ENCODE data around the gene MRTFA.

Gene MRTFA

DNA sequence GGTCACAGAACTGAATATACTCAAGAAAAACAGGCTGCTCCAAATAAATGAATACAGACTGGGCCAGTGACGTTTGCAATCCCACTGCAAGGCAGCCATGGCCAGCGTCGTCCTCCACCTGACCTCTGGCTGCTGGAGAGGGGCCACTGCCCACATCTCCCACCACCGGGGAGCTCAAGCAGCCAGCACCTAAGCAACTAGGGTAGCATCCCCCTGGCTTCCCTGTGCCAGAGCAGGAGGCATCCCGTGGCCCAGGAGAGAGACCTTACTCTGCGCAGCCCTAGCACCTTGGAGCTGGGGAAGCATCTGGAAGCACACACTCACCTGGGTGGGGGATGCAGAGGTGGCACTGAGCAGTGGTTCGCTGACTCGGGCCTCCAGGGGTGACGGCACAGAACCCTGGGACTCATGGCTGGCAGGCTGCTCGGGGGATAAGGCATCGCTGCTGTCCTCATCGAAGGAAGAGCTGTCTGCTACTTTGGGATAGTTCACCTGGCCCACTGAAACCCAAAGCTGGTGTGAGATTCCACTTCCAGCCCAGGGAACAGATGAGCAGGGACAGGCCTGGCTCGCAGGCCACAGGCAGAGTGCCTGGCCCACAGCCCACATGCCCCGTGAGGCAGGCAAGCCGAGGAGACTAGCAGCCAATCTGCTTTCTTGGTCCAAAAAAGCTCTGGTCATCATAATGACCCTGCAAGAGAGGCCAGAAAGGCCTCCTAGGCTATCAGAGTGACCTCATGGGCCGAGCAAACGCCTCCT lies 212.5 kb downstream of the MRTFA start:
- no peak overlapping the region for H3K4me3 Mint-ChIP-seq
- peaks cover 45% of the 10 kb centered on the region for H3K36me3 Mint-ChIP-seq (ENCODE audit: low read depth)
- H3K4me1 Mint-ChIP-seq (ENCODE audit: low read depth): peaks cover 12% of the 10 kb centered on the region
- no peaks in the 10 kb centered on the region for H3K27me3 Mint-ChIP-seq (ENCODE audit: low read depth)
- no peak overlapping the region for H3K27ac Mint-ChIP-seq
- no peaks in the 10 kb centered on the region for H3K9me3 Mint-ChIP-seq

GRCh38 chr22:40423310-40423688 lies 213.2 kb downstream of the MRTFA start:
- Mint-ChIP-seq H3K4me1 (ENCODE audit: low read depth) (peaks cover 12% of the 10 kb centered on the region), H3K36me3 (ENCODE audit: low read depth) (peaks cover 38% of the 10 kb centered on the region), H3K27me3 (ENCODE audit: low read depth) (no peaks in the 10 kb centered on the region), H3K9me3 (no peaks in the 10 kb centered on the region), H3K27ac (peak overlapping the region; percentile 6), H3K4me3 (no peak overlapping the region)

- H3K4me3 Mint-ChIP-seq: no peak overlapping the region
- no peaks in the 10 kb centered on the region for H3K27me3 Mint-ChIP-seq (ENCODE audit: low read depth)
- H3K9me3 Mint-ChIP-seq: no peaks in the 10 kb centered on the region
- peak overlapping the region; percentile 66 for H3K27ac Mint-ChIP-seq
- peaks cover 12% of the 10 kb centered on the region for H3K4me1 Mint-ChIP-seq (ENCODE audit: low read depth)
- peaks cover 38% of the 10 kb centered on the region for H3K36me3 Mint-ChIP-seq (ENCODE audit: low read depth)
Measured at GRCh38 chr22:40422558-40423309, 213.8 kb downstream of the MRTFA start.

DNA sequence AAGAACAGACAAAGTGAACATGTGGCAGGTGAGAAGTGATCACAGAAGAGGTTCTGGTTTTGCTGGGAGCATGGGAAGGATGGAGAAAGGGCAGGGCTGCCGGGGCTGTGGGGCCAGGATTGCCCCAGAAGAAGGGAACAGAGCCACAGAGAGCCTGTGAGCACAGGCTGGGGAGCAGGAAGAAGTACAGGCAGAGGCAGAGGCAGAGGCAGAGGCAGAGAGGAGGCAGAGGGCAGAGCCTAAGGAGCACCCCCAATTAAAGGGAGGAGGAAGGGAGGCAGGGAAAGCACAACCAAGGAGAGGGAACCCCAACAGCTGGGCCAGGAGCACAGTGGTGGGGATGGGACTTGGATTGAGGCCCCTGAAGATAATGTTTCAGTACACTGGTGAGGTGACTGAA lies 214.6 kb downstream of the MRTFA start:
- Mint-ChIP-seq H3K27me3 (ENCODE audit: low read depth) (no peaks in the 10 kb centered on the region), H3K27ac (peak overlapping the region; percentile 66), H3K4me3 (no peak overlapping the region), H3K4me1 (ENCODE audit: low read depth) (peaks cover 12% of the 10 kb centered on the region), H3K36me3 (ENCODE audit: low read depth) (peaks cover 31% of the 10 kb centered on the region), H3K9me3 (no peaks in the 10 kb centered on the region)

DNA sequence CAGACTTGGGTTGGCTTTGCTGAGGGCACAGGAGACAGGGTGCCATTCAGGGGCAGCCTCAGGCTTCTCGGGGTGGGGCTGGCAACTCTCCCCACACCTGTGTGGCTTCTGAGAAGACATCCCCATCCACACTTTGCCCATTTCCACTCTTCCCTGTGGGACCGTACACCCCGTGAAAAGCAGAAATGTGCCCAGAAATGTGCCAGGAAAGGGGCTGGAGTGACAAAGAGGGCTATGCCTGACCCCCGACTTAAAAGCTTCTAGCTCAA lies 215.5 kb downstream of the MRTFA start:
- H3K36me3 Mint-ChIP-seq (ENCODE audit: low read depth): peaks cover 29% of the 10 kb centered on the region
- no peaks in the 10 kb centered on the region for H3K9me3 Mint-ChIP-seq
- H3K4me1 Mint-ChIP-seq (ENCODE audit: low read depth): peaks cover 18% of the 10 kb centered on the region

GRCh38 chr22:40420341-40421081 lies 216.0 kb downstream of the MRTFA start:
- Mint-ChIP-seq H3K36me3 (ENCODE audit: low read depth) (peaks cover 34% of the 10 kb centered on the region), H3K27me3 (ENCODE audit: low read depth) (no peaks in the 10 kb centered on the region), H3K9me3 (no peaks in the 10 kb centered on the region), H3K4me3 (no peak overlapping the region), H3K27ac (no peak overlapping the region), H3K4me1 (ENCODE audit: low read depth) (peaks cover 23% of the 10 kb centered on the region)

More for the DNA sequence above, 215.5 kb downstream of the MRTFA start:
- Mint-ChIP-seq H3K27ac (no peak overlapping the region), H3K4me3 (no peak overlapping the region), H3K27me3 (ENCODE audit: low read depth) (no peaks in the 10 kb centered on the region)

- H3K27ac Mint-ChIP-seq: peak overlapping the region; percentile 20
- H3K27me3 Mint-ChIP-seq (ENCODE audit: low read depth): no peaks in the 10 kb centered on the region
- no peaks in the 10 kb centered on the region for H3K9me3 Mint-ChIP-seq
- peaks cover 38% of the 10 kb centered on the region for H3K36me3 Mint-ChIP-seq (ENCODE audit: low read depth)
- H3K4me3 Mint-ChIP-seq: no peak overlapping the region
- peaks cover 26% of the 10 kb centered on the region for H3K4me1 Mint-ChIP-seq (ENCODE audit: low read depth)
Measured at GRCh38 chr22:40419718-40420117, 216.8 kb downstream of the MRTFA start.

- no peaks in the 10 kb centered on the region for H3K27me3 Mint-ChIP-seq (ENCODE audit: low read depth)
- H3K27ac Mint-ChIP-seq: no peak overlapping the region
- no peaks in the 10 kb centered on the region for H3K9me3 Mint-ChIP-seq
- peaks cover 26% of the 10 kb centered on the region for H3K4me1 Mint-ChIP-seq (ENCODE audit: low read depth)
- H3K36me3 Mint-ChIP-seq (ENCODE audit: low read depth): peaks cover 39% of the 10 kb centered on the region
- no peak overlapping the region for H3K4me3 Mint-ChIP-seq
Measured at GRCh38 chr22:40418366-40419201, 217.9 kb downstream of the MRTFA start.

DNA sequence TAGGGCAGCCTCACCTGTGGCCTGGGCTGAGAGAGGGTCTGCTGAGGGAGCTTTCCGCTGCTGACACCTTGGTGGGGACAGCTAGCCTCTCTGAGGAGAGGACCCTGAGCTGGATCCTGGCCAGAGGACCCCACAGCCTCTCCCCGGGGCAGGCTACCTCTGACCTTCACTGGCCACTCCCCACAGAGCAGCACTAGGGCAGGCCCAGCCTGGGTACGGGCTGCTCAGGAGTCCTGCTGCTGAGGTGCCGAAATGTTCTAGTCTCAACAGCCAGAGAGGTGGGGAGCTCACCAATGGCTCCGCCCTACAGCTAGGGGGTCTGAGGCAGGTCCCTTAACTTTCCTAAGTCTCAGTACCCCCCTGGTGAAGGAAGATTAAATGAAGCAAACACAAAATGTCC lies 218.6 kb downstream of the MRTFA start:
- Mint-ChIP-seq H3K9me3 (no peaks in the 10 kb centered on the region), H3K4me3 (no peak overlapping the region), H3K4me1 (ENCODE audit: low read depth) (peaks cover 24% of the 10 kb centered on the region), H3K27ac (no peak overlapping the region), H3K27me3 (ENCODE audit: low read depth) (no peaks in the 10 kb centered on the region), H3K36me3 (ENCODE audit: low read depth) (peaks cover 35% of the 10 kb centered on the region)

DNA sequence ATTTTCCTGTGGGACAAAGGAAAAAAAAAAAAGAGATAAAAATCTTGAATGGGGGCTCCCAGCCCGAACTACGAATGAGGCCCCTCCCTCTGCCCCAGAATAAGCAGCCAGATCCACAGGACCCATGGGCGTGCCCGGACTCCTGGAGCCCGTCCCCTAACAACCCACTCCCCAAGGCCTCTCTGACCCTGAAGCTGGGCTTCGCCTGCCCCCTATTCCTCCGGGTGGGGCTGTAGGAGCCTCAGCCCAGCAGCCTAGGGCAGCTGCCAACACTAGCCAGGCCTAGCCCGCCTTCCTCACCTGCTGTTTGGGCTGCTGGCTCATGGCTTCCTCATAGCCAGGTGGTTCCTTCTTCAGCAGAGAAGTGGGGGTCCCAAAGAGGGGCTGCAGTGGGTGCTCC lies 219.5 kb downstream of the MRTFA start:
- no peaks in the 10 kb centered on the region for H3K27me3 Mint-ChIP-seq (ENCODE audit: low read depth)
- peaks cover 21% of the 10 kb centered on the region for H3K4me1 Mint-ChIP-seq (ENCODE audit: low read depth)
- H3K27ac Mint-ChIP-seq: no peak overlapping the region
- no peaks in the 10 kb centered on the region for H3K9me3 Mint-ChIP-seq
- H3K36me3 Mint-ChIP-seq (ENCODE audit: low read depth): peaks cover 33% of the 10 kb centered on the region
- H3K4me3 Mint-ChIP-seq: no peak overlapping the region

DNA sequence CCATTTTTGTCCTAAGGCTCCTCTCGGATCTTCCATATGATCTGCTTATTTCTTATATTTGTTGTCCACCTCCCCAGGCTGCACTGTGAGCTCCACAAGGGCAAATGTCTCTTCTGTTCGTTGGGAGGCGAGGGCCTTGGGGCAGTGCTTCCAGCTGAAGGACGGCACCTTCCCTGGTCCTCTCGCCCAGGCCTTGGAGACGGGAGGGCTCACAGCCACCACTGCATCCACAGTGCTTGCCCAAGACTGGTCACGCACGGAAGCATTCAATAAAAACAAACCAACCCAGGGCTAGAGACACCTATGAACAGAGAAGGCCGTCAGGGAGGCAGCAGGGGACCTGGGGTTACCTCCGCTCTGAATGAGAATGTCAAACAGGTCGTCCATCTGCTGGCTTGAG lies 219.9 kb downstream of the MRTFA start:
- peak overlapping the region; percentile 35 for H3K27ac Mint-ChIP-seq

DNA sequence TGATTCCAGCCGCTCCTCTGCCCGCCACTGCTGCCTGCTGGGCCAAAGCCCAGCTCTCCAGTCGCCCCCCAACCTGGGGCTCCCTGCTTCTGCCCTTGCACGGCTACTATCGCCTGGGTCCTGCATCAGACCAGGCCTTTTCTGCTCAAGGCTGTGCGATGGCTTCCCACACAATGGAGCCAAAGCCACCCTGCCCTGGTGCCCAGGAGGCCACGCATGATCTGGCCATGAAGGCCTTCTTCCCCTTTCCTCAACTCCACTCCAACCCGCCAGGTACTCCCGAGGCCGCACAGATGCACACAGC lies 220.3 kb downstream of the MRTFA start:
- H3K27me3 Mint-ChIP-seq (ENCODE audit: low read depth): no peaks in the 10 kb centered on the region
- no peak overlapping the region for H3K4me3 Mint-ChIP-seq
- peaks cover 18% of the 10 kb centered on the region for H3K4me1 Mint-ChIP-seq (ENCODE audit: low read depth)
- H3K9me3 Mint-ChIP-seq: no peaks in the 10 kb centered on the region
- H3K36me3 Mint-ChIP-seq (ENCODE audit: low read depth): peaks cover 32% of the 10 kb centered on the region
- peak overlapping the region; percentile 80 for H3K27ac Mint-ChIP-seq

More for the DNA sequence above, 219.9 kb downstream of the MRTFA start:
- no peak overlapping the region for H3K4me3 Mint-ChIP-seq
- no peaks in the 10 kb centered on the region for H3K27me3 Mint-ChIP-seq (ENCODE audit: low read depth)
- peaks cover 19% of the 10 kb centered on the region for H3K4me1 Mint-ChIP-seq (ENCODE audit: low read depth)
- H3K36me3 Mint-ChIP-seq (ENCODE audit: low read depth): peaks cover 34% of the 10 kb centered on the region
- no peaks in the 10 kb centered on the region for H3K9me3 Mint-ChIP-seq

DNA sequence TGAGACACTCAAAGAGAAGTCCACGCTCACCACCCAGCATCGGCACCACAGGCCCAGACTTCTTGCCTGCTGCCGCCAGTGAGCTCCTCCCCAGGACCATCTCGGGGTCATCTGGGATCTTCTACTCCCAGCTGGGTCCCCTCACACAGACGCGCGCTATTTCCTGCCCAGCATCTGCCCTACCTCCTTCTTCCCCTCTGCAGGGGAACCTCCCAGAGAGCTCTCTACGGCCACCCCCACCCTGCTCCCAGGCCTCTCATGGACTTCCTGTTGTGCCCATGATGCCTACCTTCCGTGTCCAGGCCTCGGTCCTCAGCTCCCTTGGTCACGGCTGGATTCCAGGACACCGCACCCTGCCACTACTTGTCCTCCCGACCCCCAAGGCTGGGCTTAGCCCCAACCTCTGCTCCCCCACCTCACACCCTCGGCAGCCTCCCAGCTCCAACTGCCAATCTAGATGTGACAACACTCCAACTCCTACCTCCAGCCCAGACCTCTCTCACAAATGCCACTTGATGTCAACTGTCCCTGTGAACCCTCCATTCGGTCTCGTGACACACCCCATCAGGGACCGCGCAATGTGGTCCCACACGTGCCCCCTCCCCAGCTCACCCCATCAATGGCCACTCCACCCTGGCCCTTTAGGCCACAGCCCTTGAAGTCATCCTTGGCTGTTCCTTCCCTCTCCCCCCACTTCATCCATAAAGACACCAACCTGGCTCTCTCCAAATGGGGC lies 220.8 kb downstream of the MRTFA start:
- Mint-ChIP-seq H3K4me3 (no peak overlapping the region), H3K4me1 (ENCODE audit: low read depth) (peaks cover 18% of the 10 kb centered on the region)

More for the DNA sequence above, 220.8 kb downstream of the MRTFA start:
- H3K9me3 Mint-ChIP-seq: no peaks in the 10 kb centered on the region
- peaks cover 32% of the 10 kb centered on the region for H3K36me3 Mint-ChIP-seq (ENCODE audit: low read depth)
- peak overlapping the region; percentile 80 for H3K27ac Mint-ChIP-seq
- H3K27me3 Mint-ChIP-seq (ENCODE audit: low read depth): no peaks in the 10 kb centered on the region
